ENCODE measurements around the gene CDC42BPA. TPM values are rescaled to one million over a fixed set of nuclear protein-coding genes. Genes with fewer than 3 reads are reported as not detected.

CDC42BPA gene
- total and polyA plus RNA-seq, 2 of the 13 experiments (the other 11 are each of a cell fraction or from before 2014, with no cell fraction given): 6.5 to 16.0 TPM

GRCh38 chr1:226974544-226975258 is 343.6 kb downstream of the CDC42BPA start:
- DNase-seq (ENCODE audit: low spot score): peak; percentile 83
- Histone ChIP-seq H2AFZ (ENCODE audit: low read length) (no peak overlapping the region), H3K27ac (ENCODE audit: extremely low read length, insufficient read depth, low read length) (peak overlapping the region; percentile 74), H3K9me3 (ENCODE audit: low read length) (peaks cover 6% of the 10 kb centered on the region; the same call in 1 of the 2 replicates), H4K20me1 (ENCODE audit: insufficient read depth, low read length) (peaks cover 11% of the 10 kb centered on the region; the same call in 1 of the 2 replicates), H3K4me2 (ENCODE audit: low read depth, low read length) (peak overlapping the region; percentile 65), H3K36me3 (replicated peaks in 1 of 2; ENCODE audit: control insufficient read depth in 1 of 2, insufficient read depth in 2 of 2, low read length in 2 of 2) (peaks cover 15 to 37% of the 10 kb centered on the region in 2 experiments), H3K79me2 (ENCODE audit: insufficient read depth, low read length) (peaks cover 23% of the 10 kb centered on the region), H3K27me3 (ENCODE audit: control insufficient read depth in 1 of 2, insufficient read depth in 2 of 2, low read length in 2 of 2) (no peaks in the 10 kb centered on the region; a peak in 1 of 5 replicates), H3K9ac (ENCODE audit: insufficient read depth, low read depth, low read length) (peak overlapping the region; percentile 45), H3K4me3 (replicated peaks in 1 of 3; ENCODE audit: insufficient read depth in 1 of 3, low read depth in 2 of 3, low read length in 3 of 3) (peak overlapping the region; percentile 42 to 53 (median 44)), H3K4me1 (ENCODE audit: insufficient read depth, low read length) (peaks cover 41% of the 10 kb centered on the region)
- no TSS peak for BruUV-seq (replicated peaks)
- ChIA-PET POLR2A (interaction anchor here (1.9 to 2.6 kb wide), 4 partner anchors 9 to 36 kb away, joined by 6 to 46 read pairs (median 21); partner anchors contain the start of gene COQ8A), CTCF (ENCODE audit: low intra/inter-chr PET ratio, low total read pairs) (interaction anchor here (0.8 kb wide), 1 partner anchor 30 kb away, joined by 3 read pairs; no protein-coding TSS in a partner anchor)
- 0% methylated on average over 3 of the region's 14 CpGs for WGBS (ENCODE audit: low lambda C conversion rate)
- intact Hi-C loops (cut with micrococcal nuclease; ENCODE audit: unreplicated experiment): loop anchor here (1.0 to 2.0 kb wide), 3 partner anchors 16 to 62 kb away; no protein-coding TSS in a partner anchor
- in situ Hi-C loops (cut with HindIII; ENCODE audit: extremely low pct_ligation_motif_present, low pct_unique_long_range_greater_than_20kb): no loop called here
- FAIRE-seq: peak; percentile 92
- ATAC-seq: peak; percentile 95
- TF ChIP-seq MTF2 (CRISPR knock-in tag; IDR thresholded peaks at IDR 0.05; ENCODE audit: borderline replicate concordance) (no peak), ZBTB8A (CRISPR knock-in tag; IDR thresholded peaks at IDR 0.05; ENCODE audit: borderline replicate concordance, low read depth) (no peak), ZFP36L1 (CRISPR knock-in tag; IDR thresholded peaks at IDR 0.05) (no peak), MAX (IDR thresholded peaks at IDR 0.05) (peak; percentile 56), REST (IDR thresholded peaks at IDR 0.05; ENCODE audit: borderline replicate concordance in 1 of 2, low read depth in 1 of 2, low read length in 2 of 2) (no peak), ZMYM3 (CRISPR knock-in tag; IDR thresholded peaks at IDR 0.05) (no peak; the same call in 1 of the 2 replicates), RXRB (CRISPR knock-in tag; IDR thresholded peaks at IDR 0.05; ENCODE audit: borderline replicate concordance) (peak; percentile 74), ZNF788 (CRISPR knock-in tag; IDR thresholded peaks at IDR 0.05; ENCODE audit: borderline replicate concordance) (no peak; the same call in 1 of the 2 replicates), TRIM22 (IDR thresholded peaks at IDR 0.05) (no peak), ERF (CRISPR knock-in tag; IDR thresholded peaks at IDR 0.05) (no peak), RBM39 (IDR thresholded peaks at IDR 0.05; ENCODE audit: low read depth, low read length, poor library complexity, severe bottlenecking) (no peak)
- TF ChIP-seq, protein P1, sequence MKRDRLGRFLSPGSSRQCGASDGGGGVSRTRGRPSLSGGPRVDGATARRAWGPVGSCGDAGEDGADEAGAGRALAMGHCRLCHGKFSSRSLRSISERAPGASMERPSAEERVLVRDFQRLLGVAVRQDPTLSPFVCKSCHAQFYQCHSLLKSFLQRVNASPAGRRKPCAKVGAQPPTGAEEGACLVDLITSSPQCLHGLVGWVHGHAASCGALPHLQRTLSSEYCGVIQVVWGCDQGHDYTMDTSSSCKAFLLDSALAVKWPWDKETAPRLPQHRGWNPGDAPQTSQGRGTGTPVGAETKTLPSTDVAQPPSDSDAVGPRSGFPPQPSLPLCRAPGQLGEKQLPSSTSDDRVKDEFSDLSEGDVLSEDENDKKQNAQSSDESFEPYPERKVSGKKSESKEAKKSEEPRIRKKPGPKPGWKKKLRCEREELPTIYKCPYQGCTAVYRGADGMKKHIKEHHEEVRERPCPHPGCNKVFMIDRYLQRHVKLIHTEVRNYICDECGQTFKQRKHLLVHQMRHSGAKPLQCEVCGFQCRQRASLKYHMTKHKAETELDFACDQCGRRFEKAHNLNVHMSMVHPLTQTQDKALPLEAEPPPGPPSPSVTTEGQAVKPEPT (CRISPR knock-in tag; IDR thresholded peaks at IDR 0.05; ENCODE audit: low read depth): no peak
- TF ChIP-seq, protein P2, sequence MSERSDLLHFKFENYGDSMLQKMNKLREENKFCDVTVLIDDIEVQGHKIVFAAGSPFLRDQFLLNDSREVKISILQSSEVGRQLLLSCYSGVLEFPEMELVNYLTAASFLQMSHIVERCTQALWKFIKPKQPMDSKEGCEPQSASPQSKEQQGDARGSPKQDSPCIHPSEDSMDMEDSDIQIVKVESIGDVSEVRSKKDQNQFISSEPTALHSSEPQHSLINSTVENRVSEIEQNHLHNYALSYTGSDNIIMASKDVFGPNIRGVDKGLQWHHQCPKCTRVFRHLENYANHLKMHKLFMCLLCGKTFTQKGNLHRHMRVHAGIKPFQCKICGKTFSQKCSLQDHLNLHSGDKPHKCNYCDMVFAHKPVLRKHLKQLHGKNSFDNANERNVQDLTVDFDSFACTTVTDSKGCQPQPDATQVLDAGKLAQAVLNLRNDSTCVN (CRISPR knock-in tag; IDR thresholded peaks at IDR 0.05; ENCODE audit: borderline replicate concordance): no peak
